Measurements from ENCODE around the gene ADH1B. TPM values are rescaled to one million over a fixed set of nuclear protein-coding genes. Genes with fewer than 3 reads are reported as not detected.
A peak's percentile ranks its signal among the peaks of the same experiment; 100 is the strongest.

The ADH1B gene
- total and polyA plus RNA-seq, 4 donors = 38.3 to 1,460 (median 911) TPM

GRCh38 chr4:99301376-99302164 is 19.6 kb downstream of the ADH1B start (continued):
- TF ChIP-seq CTCF (IDR thresholded peaks at IDR 0.05; ENCODE audit: low read depth, low read length, missing input control) = no peak
- no peak for TF ChIP-seq ATF3 (IDR thresholded peaks at IDR 0.05)
- no peak for TF ChIP-seq YY1 (IDR thresholded peaks at IDR 0.05)

- DNase-seq (ENCODE audit: low spot score) = peak; percentile 49
- no peaks in the 10 kb centered on the region for H3K27me3 ChIP-seq (ENCODE audit: control insufficient read depth in 4 of 4, insufficient read depth in 4 of 4, low read length in 3 of 4)
These were observed 20.3 kb downstream of the ADH1B start for GRCh38 chr4:99300934-99301333.

More at GRCh38 chr4:99300934-99301333, 20.3 kb downstream of the ADH1B start:
- Histone ChIP-seq H3K9me3 (ENCODE audit: control insufficient read depth in 4 of 4, low read length in 3 of 4) (no peaks in the 10 kb centered on the region), H3K27ac (ENCODE audit: low read depth in 1 of 2, low read length in 2 of 2) (no peak overlapping the region), H3K36me3 (ENCODE audit: control insufficient read depth in 4 of 4, insufficient read depth in 3 of 4, low read depth in 1 of 4, low read length in 3 of 4) (no peaks in the 10 kb centered on the region), H3K4me3 (ENCODE audit: low read depth in 1 of 3, low read length in 3 of 3) (no peak overlapping the region), H3K9ac (ENCODE audit: low read depth in 1 of 2, low read length in 2 of 2) (no peak overlapping the region), H3K4me1 (ENCODE audit: control insufficient read depth in 4 of 4, insufficient read depth in 4 of 4, low read length in 3 of 4) (peaks cover 0 to 4% (median 0%) of the 10 kb centered on the region in 4 donors)
- TF ChIP-seq, protein P1, sequence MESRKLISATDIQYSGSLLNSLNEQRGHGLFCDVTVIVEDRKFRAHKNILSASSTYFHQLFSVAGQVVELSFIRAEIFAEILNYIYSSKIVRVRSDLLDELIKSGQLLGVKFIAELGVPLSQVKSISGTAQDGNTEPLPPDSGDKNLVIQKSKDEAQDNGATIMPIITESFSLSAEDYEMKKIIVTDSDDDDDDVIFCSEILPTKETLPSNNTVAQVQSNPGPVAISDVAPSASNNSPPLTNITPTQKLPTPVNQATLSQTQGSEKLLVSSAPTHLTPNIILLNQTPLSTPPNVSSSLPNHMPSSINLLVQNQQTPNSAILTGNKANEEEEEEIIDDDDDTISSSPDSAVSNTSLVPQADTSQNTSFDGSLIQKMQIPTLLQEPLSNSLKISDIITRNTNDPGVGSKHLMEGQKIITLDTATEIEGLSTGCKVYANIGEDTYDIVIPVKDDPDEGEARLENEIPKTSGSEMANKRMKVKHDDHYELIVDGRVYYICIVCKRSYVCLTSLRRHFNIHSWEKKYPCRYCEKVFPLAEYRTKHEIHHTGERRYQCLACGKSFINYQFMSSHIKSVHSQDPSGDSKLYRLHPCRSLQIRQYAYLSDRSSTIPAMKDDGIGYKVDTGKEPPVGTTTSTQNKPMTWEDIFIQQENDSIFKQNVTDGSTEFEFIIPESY (IDR thresholded peaks at IDR 0.05) = peak; percentile 17
- TF ChIP-seq ATF3 (IDR thresholded peaks at IDR 0.05) (no peak), JUND (IDR thresholded peaks at IDR 0.05) (no peak), GABPA (IDR thresholded peaks at IDR 0.05 in 1 of 2, conservative IDR thresholded peaks at IDR 0.05 in 1 of 2) (no peak), MAX (IDR thresholded peaks at IDR 0.05) (peak; percentile 27), SP1 (IDR thresholded peaks at IDR 0.05) (peak; percentile 28), YY1 (IDR thresholded peaks at IDR 0.05) (no peak), RAD21 (IDR thresholded peaks at IDR 0.05) (peak in 1 of 2 donors; percentile 31), NR2F2 (IDR thresholded peaks at IDR 0.05) (peak; percentile 48), TAF1 (conservative IDR thresholded peaks at IDR 0.05) (no peak), HNF4A (conservative IDR thresholded peaks at IDR 0.05) (peak in 1 of 2 donors; percentile 7), EGR1 (IDR thresholded peaks at IDR 0.05; ENCODE audit: low read depth in 2 of 2) (no peak), RXRA (IDR thresholded peaks at IDR 0.05) (peak in 1 of 2 donors; percentile 25), FOXA1 (IDR thresholded peaks at IDR 0.05) (no peak), HNF4G (IDR thresholded peaks at IDR 0.05) (no peak), FOXA2 (IDR thresholded peaks at IDR 0.05) (peak; percentile 18), CTCF (IDR thresholded peaks at IDR 0.05; ENCODE audit: low read depth, low read length, missing input control) (no peak)
- TF ChIP-seq, protein P2, sequence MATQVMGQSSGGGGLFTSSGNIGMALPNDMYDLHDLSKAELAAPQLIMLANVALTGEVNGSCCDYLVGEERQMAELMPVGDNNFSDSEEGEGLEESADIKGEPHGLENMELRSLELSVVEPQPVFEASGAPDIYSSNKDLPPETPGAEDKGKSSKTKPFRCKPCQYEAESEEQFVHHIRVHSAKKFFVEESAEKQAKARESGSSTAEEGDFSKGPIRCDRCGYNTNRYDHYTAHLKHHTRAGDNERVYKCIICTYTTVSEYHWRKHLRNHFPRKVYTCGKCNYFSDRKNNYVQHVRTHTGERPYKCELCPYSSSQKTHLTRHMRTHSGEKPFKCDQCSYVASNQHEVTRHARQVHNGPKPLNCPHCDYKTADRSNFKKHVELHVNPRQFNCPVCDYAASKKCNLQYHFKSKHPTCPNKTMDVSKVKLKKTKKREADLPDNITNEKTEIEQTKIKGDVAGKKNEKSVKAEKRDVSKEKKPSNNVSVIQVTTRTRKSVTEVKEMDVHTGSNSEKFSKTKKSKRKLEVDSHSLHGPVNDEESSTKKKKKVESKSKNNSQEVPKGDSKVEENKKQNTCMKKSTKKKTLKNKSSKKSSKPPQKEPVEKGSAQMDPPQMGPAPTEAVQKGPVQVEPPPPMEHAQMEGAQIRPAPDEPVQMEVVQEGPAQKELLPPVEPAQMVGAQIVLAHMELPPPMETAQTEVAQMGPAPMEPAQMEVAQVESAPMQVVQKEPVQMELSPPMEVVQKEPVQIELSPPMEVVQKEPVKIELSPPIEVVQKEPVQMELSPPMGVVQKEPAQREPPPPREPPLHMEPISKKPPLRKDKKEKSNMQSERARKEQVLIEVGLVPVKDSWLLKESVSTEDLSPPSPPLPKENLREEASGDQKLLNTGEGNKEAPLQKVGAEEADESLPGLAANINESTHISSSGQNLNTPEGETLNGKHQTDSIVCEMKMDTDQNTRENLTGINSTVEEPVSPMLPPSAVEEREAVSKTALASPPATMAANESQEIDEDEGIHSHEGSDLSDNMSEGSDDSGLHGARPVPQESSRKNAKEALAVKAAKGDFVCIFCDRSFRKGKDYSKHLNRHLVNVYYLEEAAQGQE (IDR thresholded peaks at IDR 0.05) = peak; percentile 33
- 34% methylated on average over 4 of the region's 4 CpGs for WGBS
